GM19240 (cell line): Measurements from ENCODE around the gene C3orf85.

Experiments
- DNase-seq: peaks from one replicate; pipeline ENCODE4 v3.0.0; 2011; ENCODE audit warnings: low spot score; ENCODE audit not compliant: insufficient read length

The C3orf85 gene

DNA sequence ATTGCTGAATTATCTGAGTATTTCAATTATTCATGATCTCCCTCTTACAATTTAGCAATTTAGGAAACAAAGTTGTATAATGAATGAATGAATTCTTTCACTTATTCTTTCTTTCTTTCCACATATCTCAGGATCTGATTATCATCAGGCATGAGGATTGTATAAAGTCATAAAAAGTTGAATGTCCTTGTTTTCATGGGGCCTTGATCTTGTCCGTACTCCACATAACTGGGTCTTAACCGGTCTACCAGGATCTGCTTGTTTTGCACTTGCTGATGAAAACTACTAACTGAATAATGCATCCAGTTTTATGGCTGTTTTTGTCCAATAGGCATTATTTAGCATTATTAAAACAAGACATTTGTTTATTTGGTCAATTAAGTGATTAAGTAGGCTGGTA, 12.6 kb downstream of the C3orf85 start:
- DNase-seq = no peak

DNA sequence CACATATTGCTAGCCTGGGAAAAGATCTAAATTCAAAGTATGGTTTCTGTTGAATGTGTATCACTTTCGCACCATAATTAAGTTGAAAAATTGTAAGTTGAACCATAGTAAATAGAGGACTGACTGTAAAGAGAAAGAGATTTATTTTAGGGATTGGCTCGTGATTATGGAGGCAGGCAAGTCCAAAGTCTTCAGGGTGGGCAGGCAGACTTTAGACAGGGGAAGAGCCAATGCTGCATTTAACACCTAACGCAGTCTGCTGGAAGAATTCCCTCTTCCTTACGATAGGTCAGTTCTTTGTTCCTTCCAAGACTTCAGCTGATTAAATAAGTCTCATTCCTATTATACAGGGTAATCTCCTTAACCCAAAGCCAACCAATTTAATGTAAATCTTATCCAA, 15.8 kb downstream of the C3orf85 start:
- no peak for DNase-seq

DNA sequence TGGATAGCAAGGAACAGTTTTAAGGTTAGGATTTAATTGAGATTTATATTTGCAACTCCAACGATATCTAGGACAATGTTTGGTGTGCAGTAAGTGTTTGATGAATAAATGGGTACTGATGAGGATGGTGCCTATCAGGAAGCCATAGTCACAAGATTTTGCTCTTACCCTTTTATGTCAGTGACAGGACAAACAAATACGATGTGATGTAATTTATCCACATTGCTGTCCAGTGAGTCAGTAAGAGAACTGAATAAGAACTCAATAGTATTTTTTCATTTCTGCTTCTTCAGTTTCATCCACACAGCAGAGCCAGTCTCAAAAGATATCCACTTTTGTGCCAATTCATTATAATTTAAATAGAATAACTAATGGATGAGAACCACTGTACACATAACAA, 18.5 kb downstream of the C3orf85 start:
- no peak for DNase-seq

DNA sequence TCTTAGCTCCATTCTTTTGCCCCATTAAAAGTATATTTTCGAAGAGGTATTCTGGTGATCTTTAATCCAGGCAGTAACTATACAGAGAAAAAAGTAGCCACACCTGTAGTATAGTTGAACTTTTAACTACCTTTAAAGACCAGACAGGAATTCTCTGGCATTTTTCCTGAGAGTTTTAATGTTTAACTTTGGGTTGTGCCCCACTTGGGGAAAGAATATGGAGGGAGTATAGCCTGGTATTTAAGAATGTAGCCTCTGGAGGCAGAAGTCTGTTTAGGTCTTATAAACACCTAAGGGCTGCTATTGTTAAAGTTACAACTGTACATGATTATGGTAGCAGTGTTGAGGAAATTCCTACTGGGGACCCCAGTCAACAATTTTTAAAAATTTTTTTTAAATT, 19.3 kb downstream of the C3orf85 start:
- no peak for DNase-seq

DNA sequence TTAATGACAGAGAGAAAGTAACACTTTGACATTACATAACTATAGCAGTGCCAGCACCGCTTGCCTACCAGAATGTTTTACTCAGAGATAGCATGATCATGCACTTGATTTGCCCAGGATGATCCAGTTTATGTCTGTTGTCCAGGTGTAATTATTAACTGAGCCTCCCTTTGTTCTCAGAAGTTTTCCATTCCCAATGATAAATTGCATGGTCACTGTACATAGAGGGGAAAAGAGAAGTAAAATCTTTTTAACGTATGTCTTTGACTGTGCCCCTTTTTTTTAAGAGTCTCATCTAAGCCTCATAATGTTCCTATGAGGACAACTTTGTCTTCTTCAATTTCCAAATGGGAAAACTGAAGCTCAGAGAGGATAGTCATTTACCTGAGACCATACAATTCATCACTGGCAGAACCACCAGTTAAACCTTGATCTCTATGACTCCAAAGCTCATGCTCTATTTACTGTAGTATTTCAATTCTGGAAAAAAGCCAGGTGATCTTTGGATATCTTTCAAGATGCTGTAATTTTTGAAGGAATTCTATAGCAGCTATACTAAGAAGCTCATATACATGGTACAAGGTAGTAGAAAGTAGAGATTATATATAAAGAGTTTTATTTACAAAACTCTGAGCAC, 25.1 kb downstream of the C3orf85 start:
- DNase-seq = no peak

DNA sequence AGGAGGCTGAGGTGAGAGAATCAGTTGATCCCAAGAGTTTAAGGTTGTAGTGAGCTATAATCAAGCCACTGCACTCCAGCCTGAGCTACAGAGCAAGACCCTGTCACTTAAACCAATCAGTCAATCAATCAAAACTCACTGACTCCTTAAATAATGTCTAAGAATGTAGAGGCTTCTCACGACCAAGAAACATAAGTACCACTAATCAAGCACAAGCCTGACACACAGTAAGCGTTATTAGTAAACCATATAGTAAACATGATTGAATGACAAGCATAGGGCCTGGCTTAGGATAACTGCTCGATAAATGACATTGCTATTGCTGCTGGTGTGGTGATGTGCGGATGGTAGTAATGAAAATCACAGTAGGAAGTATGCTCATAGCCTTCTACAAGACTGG, 29.4 kb downstream of the C3orf85 start:
- no peak for DNase-seq

DNA sequence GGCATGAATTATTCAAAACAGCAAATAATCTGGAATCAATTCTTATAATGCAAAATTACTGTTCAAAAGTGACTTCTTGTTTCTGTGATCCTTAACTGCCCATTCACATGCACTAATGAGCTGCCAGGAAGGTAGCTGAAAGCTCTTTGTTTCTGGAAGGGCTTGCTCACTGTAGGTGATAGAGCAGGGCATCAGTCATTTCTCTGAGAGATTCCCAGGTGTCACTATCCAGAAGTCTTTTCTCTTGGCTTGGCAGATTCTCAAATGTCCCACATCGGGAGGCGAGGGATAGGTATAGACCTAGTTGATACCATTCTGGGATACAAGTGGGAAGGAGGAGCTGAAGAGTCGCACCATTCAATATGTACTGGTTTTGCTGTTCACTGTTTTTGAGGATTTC, 35.0 kb downstream of the C3orf85 start:
- DNase-seq = no peak

DNA sequence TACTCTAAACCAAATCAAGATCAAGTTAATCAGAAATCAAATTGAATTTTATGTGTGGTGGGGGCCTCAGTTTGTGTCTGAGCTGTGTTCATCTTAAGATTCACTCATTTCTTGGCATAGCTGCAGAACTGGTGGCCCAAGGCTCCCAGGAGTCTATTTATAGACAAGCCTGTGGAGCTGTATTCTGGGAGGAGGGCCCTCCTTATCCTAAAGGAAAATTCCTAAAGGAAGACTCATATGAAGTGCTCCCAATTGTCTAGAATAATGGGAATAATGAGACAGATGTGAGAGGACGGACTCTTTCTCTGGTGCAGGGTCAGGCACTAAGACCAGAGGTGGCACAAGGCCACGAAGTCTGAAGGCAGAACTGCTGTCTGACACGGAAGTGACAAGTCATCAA, 38.9 kb downstream of the C3orf85 start:
- no peak for DNase-seq

DNA sequence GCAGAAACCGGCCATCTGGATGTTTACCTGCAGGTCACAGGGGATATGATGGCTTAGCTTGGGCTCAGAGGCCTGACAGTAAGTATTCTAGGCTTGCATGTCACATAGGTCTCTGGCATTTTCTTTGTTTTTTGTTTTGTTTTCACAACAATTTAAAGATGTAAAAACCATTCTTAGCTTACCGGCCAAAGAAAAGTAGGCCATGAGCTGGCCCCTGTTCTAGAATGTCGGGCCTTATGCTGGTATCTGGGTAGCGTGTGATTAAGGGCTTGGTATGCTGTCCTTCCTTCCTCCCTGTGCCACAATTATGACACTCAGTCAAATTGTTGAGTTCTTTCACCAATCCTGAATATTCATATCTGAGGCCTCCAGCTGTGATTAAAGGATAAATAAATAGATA, 40.2 kb downstream of the C3orf85 start:
- no peak for DNase-seq

DNA sequence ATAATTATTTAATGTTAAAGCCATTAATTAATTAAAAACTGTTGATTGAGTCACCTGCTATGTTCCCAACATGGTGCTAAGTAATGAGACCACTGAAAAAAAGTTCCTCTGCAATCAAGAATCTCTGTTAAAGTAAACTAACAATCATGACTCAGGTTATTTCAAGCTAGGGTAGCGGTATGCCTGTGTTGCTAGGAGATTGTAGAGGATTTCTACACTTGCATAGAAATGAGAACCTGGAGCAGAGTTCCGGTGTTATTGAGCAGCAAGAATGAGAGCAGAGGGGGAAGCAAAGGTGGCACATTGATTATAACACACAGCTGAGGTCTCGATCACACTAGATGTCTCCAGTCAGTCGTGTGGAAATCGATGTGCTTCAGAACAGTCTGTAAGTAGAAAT, 41.4 kb downstream of the C3orf85 start:
- no peak for DNase-seq

DNA sequence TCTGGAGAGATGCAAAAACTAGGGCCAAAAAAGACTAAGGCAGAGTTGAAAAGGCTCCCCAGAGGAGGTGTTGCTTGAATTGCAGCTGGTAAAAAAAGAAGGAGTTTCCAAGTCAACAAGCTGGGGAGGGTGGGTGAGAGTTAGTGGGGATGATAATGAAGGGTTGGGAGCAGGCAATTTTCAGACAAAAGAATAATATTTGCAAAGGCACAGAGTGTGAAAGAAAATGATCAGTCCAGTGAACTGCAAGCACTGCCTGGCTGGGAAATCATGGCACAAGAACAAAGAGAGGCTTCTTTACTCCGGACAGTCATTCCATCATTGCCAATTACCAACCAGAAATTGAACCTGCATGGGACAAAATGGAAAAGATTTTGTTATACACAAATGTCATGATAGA, 42.2 kb downstream of the C3orf85 start:
- no peak for DNase-seq

DNA sequence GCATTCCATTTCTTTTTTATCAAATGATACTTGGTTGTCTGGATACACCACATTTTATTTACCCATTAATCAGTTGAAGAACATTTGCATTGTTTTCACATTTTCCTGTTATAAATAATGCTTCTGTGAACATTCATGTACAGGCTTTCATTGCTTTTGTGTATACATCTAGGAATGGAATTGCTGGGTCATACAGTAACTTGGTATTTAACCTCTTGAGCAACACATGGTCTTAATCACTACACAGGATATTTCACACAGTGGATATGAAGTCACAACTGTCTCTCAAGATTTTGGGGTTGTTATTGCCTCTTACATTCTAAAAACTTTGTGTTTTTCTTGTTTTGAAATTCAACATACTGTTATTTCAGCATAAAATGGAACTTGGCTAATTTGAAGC, 48.2 kb downstream of the C3orf85 start:
- DNase-seq = no peak

DNA sequence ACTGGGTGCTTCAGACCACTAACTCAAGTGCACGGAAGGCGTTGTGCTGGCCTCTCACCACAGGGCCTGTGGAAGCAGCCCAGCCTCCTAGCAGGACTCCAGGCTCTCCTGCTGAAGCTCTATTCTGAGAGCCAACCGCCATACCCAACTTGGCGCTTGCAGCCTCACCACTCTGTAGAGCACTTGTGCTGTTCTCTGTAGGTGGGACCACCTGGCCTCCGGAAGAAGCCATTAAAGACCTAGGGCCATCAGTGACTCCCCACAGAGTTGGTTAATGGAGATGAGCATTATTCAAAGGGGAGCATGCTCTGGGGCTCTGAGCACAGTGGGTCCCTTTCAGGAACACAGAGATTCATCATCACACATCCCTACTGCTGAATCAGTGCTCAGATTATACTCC, 50.9 kb downstream of the C3orf85 start:
- no peak for DNase-seq

DNA sequence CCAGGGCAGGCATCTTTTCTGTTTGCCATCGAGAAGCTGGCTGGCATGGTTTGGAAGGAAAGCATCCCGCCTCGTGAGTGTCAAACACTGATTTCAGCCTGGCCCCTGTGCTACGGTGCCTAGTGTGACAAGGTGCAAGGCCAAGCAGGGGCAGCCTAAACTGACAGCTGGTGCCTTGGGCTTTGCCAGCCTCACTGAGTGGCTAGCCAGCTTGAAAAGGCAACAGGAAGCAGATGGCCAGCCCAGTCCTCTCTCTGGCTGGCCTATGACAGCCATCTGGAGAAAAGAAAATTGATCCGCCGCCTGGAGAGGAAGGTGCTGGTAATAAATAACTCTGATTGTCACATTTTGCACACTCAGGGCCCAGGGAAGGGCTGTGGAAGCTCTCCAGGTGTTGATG, 52.2 kb downstream of the C3orf85 start:
- DNase-seq = no peak

DNA sequence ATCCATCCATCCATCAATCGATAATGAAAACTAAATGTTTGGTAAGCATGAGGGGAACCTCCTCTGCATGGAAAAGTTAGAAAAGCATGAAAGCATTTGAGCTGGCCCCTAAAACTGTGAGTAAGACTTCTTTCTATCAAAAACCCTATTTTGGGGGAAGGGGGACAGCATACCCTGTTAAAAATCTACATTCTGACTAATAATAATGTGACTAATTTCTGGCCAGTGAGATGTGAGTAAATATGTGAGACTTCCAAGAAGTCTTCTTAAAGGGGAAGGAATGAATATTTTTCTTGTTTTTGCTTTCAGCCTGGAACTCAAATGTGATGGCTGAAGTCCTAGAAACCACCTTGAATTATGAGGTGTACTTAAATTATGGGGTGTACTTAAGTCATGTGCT, 54.9 kb downstream of the C3orf85 start:
- no peak for DNase-seq

DNA sequence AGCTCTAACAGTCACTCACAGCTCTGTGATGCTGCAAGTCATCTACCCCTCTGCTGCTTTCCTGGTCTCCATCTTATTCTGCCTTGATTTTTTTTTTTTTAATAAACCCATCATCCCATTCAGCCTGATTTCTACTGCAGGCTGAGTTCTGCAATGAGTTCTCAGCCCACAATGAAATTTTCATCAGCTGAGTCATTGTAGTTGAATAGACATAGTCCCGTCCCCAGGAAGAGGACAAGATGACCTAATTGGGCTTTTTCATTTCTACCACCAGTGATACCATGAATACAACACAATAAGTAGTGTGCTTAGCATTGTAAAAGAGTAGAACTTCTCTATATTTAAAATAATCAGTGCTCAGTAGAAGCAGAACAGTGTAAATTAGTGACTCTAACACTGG, 59.3 kb downstream of the C3orf85 start:
- DNase-seq = no peak
